ENCODE results near the gene CRISP2. TPM values are rescaled to one million over a fixed set of nuclear protein-coding genes. Genes with fewer than 3 reads are reported as not detected.

Gene CRISP2
- polyA plus RNA-seq, 1 donor from 2014 or later, result not detected

- no peak overlapping the region for H2AFZ ChIP-seq (ENCODE audit: low read depth, low read length)
- H3K27me3 ChIP-seq (ENCODE audit: insufficient read depth, low read depth, low read length), result no peaks in the 10 kb centered on the region
- no peak overlapping the region for H3K9ac ChIP-seq (ENCODE audit: low read length)
- TF ChIP-seq CTCF (IDR thresholded peaks at IDR 0.05; ENCODE audit: poor library complexity, severe bottlenecking) (no peak), RAD21 (conservative IDR thresholded peaks at IDR 0.05) (no peak), EP300 (conservative IDR thresholded peaks at IDR 0.05; ENCODE audit: poor library complexity, severe bottlenecking) (no peak), TAF1 (IDR thresholded peaks at IDR 0.05; ENCODE audit: low read depth) (no peak), EZH2 (IDR thresholded peaks at IDR 0.05; ENCODE audit: borderline replicate concordance, insufficient read depth, low read length, poor library complexity, severe bottlenecking) (no peak), SMC3 (conservative IDR thresholded peaks at IDR 0.05; ENCODE audit: poor library complexity) (no peak), POLR2AphosphoS5 (IDR thresholded peaks at IDR 0.05) (no peak), REST (IDR thresholded peaks at IDR 0.05; ENCODE audit: borderline replicate concordance) (no peak), MXI1 (conservative IDR thresholded peaks at IDR 0.05; ENCODE audit: poor library complexity, severe bottlenecking) (no peak)
- H3K4me3 ChIP-seq (ENCODE audit: low read length), result no peak overlapping the region
- H4K20me1 ChIP-seq (ENCODE audit: insufficient read depth), result no peaks in the 10 kb centered on the region
- H3F3A ChIP-seq (ENCODE audit: insufficient read depth, low read length, poor library complexity, severe bottlenecking), result no peaks in the 10 kb centered on the region
- no peaks in the 10 kb centered on the region for H3K9me2 ChIP-seq (ENCODE audit: insufficient read depth, low read length)
- H3K79me2 ChIP-seq (replicated peaks; ENCODE audit: insufficient read depth, low read length), result no peaks in the 10 kb centered on the region
- H3K36me3 ChIP-seq (ENCODE audit: insufficient read depth, low read length), result no peaks in the 10 kb centered on the region
- H3K9me3 ChIP-seq (ENCODE audit: low read length), result no peaks in the 10 kb centered on the region
- no peak overlapping the region for H3K4me2 ChIP-seq (ENCODE audit: low read length)
- no peak overlapping the region for H3K27ac ChIP-seq (ENCODE audit: low read length)
Observed at GRCh38 chr6:49662892-49663261, 50.5 kb downstream of the CRISP2 start.

- Histone ChIP-seq H3K27ac (ENCODE audit: low read length) (no peak overlapping the region), H3K36me3 (ENCODE audit: insufficient read depth, low read length) (no peaks in the 10 kb centered on the region), H3K9ac (ENCODE audit: low read length) (no peak overlapping the region), H2AFZ (ENCODE audit: low read depth, low read length) (no peak overlapping the region), H3K9me2 (ENCODE audit: insufficient read depth, low read length) (no peaks in the 10 kb centered on the region), H3K9me3 (ENCODE audit: low read length) (no peaks in the 10 kb centered on the region), H3K4me2 (ENCODE audit: low read length) (no peak overlapping the region), H3K79me2 (replicated peaks; ENCODE audit: insufficient read depth, low read length) (no peaks in the 10 kb centered on the region), H3F3A (ENCODE audit: insufficient read depth, low read length, poor library complexity, severe bottlenecking) (no peaks in the 10 kb centered on the region), H3K4me3 (ENCODE audit: low read length) (no peak overlapping the region), H4K20me1 (ENCODE audit: insufficient read depth) (no peaks in the 10 kb centered on the region), H3K27me3 (ENCODE audit: insufficient read depth, low read depth, low read length) (no peaks in the 10 kb centered on the region)
- no peak for TF ChIP-seq CTCF (IDR thresholded peaks at IDR 0.05; ENCODE audit: poor library complexity, severe bottlenecking)
- TF ChIP-seq RAD21 (conservative IDR thresholded peaks at IDR 0.05), result no peak
- TF ChIP-seq REST (IDR thresholded peaks at IDR 0.05; ENCODE audit: borderline replicate concordance), result no peak
- no peak for TF ChIP-seq MXI1 (conservative IDR thresholded peaks at IDR 0.05; ENCODE audit: poor library complexity, severe bottlenecking)
- no peak for TF ChIP-seq EP300 (conservative IDR thresholded peaks at IDR 0.05; ENCODE audit: poor library complexity, severe bottlenecking)
- TF ChIP-seq SMC3 (conservative IDR thresholded peaks at IDR 0.05; ENCODE audit: poor library complexity), result no peak
- TF ChIP-seq POLR2AphosphoS5 (IDR thresholded peaks at IDR 0.05), result no peak
- TF ChIP-seq TAF1 (IDR thresholded peaks at IDR 0.05; ENCODE audit: low read depth), result no peak
- no peak for TF ChIP-seq EZH2 (IDR thresholded peaks at IDR 0.05; ENCODE audit: borderline replicate concordance, insufficient read depth, low read length, poor library complexity, severe bottlenecking)
Observed at GRCh38 chr6:49662231-49662891, 51.0 kb downstream of the CRISP2 start.
